ENCODE data around the gene DISP3. TPM values are rescaled to one million over a fixed set of nuclear protein-coding genes. Genes with fewer than 3 reads are reported as not detected.

DISP3 gene
- total RNA-seq, 1 experiment from 2014 or later: 2.3 TPM

DNA sequence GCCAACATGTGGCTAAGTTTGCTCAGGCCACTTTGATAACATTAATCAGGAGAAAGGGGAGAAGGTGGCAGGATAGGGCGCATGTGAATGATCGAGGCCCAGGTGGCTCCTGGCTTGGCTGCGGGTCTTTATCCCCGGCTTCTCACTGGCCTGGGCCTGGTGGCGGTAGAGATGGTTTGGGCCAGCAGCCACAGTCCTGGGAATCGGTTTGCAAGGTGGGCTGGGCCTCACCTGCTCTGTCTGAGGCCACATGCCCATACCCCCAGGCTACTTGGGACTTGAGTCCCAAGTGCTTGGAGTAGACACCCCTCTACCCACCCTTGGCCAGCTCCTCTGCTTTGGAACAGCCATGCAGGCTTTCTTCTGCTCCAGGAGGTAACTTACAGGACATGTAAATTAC is 49.7 kb upstream of the DISP3 start:
- ChIA-PET POLR2A (no interaction called here), CTCF (interaction anchor here (1.2 kb wide), 1 partner anchor 65 kb away, joined by 3 read pairs; no protein-coding TSS in a partner anchor), RAD21 (ENCODE audit: low non-redundant PET in 1 of 2, low total read pairs in 2 of 2, uncharacterized antibody in 2 of 2, unreplicated experiment in 2 of 2) (no interaction called here)
- no peaks in the 10 kb centered on the region for H3K9me2 ChIP-seq (ENCODE audit: insufficient read depth)
- H3K4me2 ChIP-seq (ENCODE audit: low read length): no peak overlapping the region
- intact Hi-C loops (cut with micrococcal nuclease): no loop called here
- TF ChIP-seq ZFX (IDR thresholded peaks at IDR 0.05): no peak
- no peak for TF ChIP-seq JUND (IDR thresholded peaks at IDR 0.05)
- TF ChIP-seq, protein P1, sequence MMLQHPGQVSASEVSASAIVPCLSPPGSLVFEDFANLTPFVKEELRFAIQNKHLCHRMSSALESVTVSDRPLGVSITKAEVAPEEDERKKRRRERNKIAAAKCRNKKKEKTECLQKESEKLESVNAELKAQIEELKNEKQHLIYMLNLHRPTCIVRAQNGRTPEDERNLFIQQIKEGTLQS (IDR thresholded peaks at IDR 0.05): no peak
- TF ChIP-seq EGR1 (IDR thresholded peaks at IDR 0.05; ENCODE audit: low read depth): no peak
- no peak for TF ChIP-seq CEBPB (IDR thresholded peaks at IDR 0.05; ENCODE audit: low read depth)
- H4K20me1 ChIP-seq (ENCODE audit: insufficient read depth): no peaks in the 10 kb centered on the region
- no peaks in the 10 kb centered on the region for H3K79me2 ChIP-seq (ENCODE audit: insufficient read depth, low read length)
- no peaks in the 10 kb centered on the region for H3K36me3 ChIP-seq (ENCODE audit: control insufficient read depth in 1 of 2, insufficient read depth in 2 of 2, low read length in 2 of 2)
- H3K9me3 ChIP-seq (ENCODE audit: control insufficient read depth in 1 of 2, insufficient read depth in 1 of 2, low read depth in 1 of 2, low read length in 2 of 2): no peaks in the 10 kb centered on the region
- no peak overlapping the region for H3K9ac ChIP-seq (ENCODE audit: low read length)
- ATAC-seq (no peak), DNase-seq (ENCODE audit: low read depth, low spot score) (no peak)
- no peaks in the 10 kb centered on the region for H3K27me3 ChIP-seq (ENCODE audit: insufficient read depth, low read length)
- no TSS peak for BruUV-seq (replicated peaks)
- H3K27ac ChIP-seq (ENCODE audit: low read depth, low read length): no peak overlapping the region
- no peak overlapping the region for H3K4me3 ChIP-seq (replicated peaks in 1 of 2; ENCODE audit: low read depth in 1 of 2, low read length in 2 of 2)
- no peak overlapping the region for H2AFZ ChIP-seq (ENCODE audit: low read depth, low read length, poor library complexity, severe bottlenecking)
- no peaks in the 10 kb centered on the region for H3K4me1 ChIP-seq (ENCODE audit: control insufficient read depth in 1 of 2, insufficient read depth in 2 of 2, low read length in 2 of 2)

DNA sequence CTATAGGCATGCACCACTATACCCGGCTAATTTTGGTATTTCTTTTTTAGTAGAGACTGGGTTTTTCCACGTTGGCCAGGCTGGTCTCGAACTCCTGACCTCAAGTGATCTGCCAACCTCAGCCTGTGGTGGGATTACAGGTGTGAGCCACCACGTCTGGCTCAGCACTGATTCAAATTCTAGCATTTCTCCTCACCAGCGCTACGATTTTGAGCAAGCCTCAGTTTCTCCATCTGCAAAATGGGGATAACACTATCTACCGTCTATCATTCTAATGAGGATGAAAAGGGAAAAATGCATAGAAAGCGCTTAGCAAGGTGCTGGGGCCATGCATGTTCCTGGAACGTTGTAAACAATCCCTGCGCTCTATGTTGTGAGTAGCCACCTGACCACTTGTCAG is 49.0 kb upstream of the DISP3 start:
- POLR2A ChIA-PET: no interaction called here
- no TSS peak for BruUV-seq (replicated peaks)
- Histone ChIP-seq H3K27ac (ENCODE audit: low read depth, low read length) (no peak overlapping the region), H2AFZ (ENCODE audit: low read depth, low read length, poor library complexity, severe bottlenecking) (no peak overlapping the region), H3K36me3 (ENCODE audit: control insufficient read depth in 1 of 2, insufficient read depth in 2 of 2, low read length in 2 of 2) (no peaks in the 10 kb centered on the region), H3K79me2 (ENCODE audit: insufficient read depth, low read length) (no peaks in the 10 kb centered on the region), H3K4me1 (ENCODE audit: control insufficient read depth in 1 of 2, insufficient read depth in 2 of 2, low read length in 2 of 2) (no peaks in the 10 kb centered on the region), H3K4me3 (replicated peaks in 1 of 2; ENCODE audit: low read depth in 1 of 2, low read length in 2 of 2) (no peak overlapping the region), H3K9ac (ENCODE audit: low read length) (no peak overlapping the region), H3K9me3 (ENCODE audit: control insufficient read depth in 1 of 2, insufficient read depth in 1 of 2, low read depth in 1 of 2, low read length in 2 of 2) (no peaks in the 10 kb centered on the region), H3K27me3 (ENCODE audit: insufficient read depth, low read length) (no peaks in the 10 kb centered on the region), H3K4me2 (ENCODE audit: low read length) (no peak overlapping the region), H4K20me1 (ENCODE audit: insufficient read depth) (no peaks in the 10 kb centered on the region), H3K9me2 (ENCODE audit: insufficient read depth) (no peaks in the 10 kb centered on the region)
- CTCF ChIA-PET: no interaction called here
- ATAC-seq (no peak), DNase-seq (ENCODE audit: low read depth, low spot score) (no peak)
- intact Hi-C loops (cut with micrococcal nuclease): no loop called here
- RAD21 ChIA-PET (ENCODE audit: low non-redundant PET in 1 of 2, low total read pairs in 2 of 2, uncharacterized antibody in 2 of 2, unreplicated experiment in 2 of 2): no interaction called here
- TF ChIP-seq, protein P1 (IDR thresholded peaks at IDR 0.05): no peak
- TF ChIP-seq EGR1 (IDR thresholded peaks at IDR 0.05; ENCODE audit: low read depth) (no peak), ELF1 (IDR thresholded peaks at IDR 0.05; ENCODE audit: borderline replicate concordance, low read depth) (no peak), JUND (IDR thresholded peaks at IDR 0.05) (no peak), YY1 (IDR thresholded peaks at IDR 0.05; ENCODE audit: extremely low read depth, insufficient replicate concordance, low read depth, low read length) (no peak), ZNF274 (IDR thresholded peaks at IDR 0.05; ENCODE audit: low read depth, low read length) (no peak), SRF (IDR thresholded peaks at IDR 0.05; ENCODE audit: low read depth) (no peak), POLR2A (IDR thresholded peaks at IDR 0.05; ENCODE audit: borderline replicate concordance, extremely low read depth, insufficient read depth, insufficient read length) (no peak), EZH2 (IDR thresholded peaks at IDR 0.05) (no peak), FOSL1 (IDR thresholded peaks at IDR 0.05; ENCODE audit: low read depth) (no peak), POLR2AphosphoS5 (IDR thresholded peaks at IDR 0.05; ENCODE audit: low read depth, low read length) (no peak), RAD21 (IDR thresholded peaks at IDR 0.05; ENCODE audit: low read depth) (no peak), TCF7L2 (IDR thresholded peaks at IDR 0.05; ENCODE audit: borderline replicate concordance, extremely low read depth, insufficient read depth, insufficient read length) (no peak)
- TF ChIP-seq, protein P2, sequence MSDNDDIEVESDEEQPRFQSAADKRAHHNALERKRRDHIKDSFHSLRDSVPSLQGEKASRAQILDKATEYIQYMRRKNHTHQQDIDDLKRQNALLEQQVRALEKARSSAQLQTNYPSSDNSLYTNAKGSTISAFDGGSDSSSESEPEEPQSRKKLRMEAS (IDR thresholded peaks at IDR 0.05): no peak
- TF ChIP-seq, protein P3, sequence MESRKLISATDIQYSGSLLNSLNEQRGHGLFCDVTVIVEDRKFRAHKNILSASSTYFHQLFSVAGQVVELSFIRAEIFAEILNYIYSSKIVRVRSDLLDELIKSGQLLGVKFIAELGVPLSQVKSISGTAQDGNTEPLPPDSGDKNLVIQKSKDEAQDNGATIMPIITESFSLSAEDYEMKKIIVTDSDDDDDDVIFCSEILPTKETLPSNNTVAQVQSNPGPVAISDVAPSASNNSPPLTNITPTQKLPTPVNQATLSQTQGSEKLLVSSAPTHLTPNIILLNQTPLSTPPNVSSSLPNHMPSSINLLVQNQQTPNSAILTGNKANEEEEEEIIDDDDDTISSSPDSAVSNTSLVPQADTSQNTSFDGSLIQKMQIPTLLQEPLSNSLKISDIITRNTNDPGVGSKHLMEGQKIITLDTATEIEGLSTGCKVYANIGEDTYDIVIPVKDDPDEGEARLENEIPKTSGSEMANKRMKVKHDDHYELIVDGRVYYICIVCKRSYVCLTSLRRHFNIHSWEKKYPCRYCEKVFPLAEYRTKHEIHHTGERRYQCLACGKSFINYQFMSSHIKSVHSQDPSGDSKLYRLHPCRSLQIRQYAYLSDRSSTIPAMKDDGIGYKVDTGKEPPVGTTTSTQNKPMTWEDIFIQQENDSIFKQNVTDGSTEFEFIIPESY (IDR thresholded peaks at IDR 0.05; ENCODE audit: extremely low read depth, insufficient replicate concordance, low read length): no peak
- TF ChIP-seq, protein P4, sequence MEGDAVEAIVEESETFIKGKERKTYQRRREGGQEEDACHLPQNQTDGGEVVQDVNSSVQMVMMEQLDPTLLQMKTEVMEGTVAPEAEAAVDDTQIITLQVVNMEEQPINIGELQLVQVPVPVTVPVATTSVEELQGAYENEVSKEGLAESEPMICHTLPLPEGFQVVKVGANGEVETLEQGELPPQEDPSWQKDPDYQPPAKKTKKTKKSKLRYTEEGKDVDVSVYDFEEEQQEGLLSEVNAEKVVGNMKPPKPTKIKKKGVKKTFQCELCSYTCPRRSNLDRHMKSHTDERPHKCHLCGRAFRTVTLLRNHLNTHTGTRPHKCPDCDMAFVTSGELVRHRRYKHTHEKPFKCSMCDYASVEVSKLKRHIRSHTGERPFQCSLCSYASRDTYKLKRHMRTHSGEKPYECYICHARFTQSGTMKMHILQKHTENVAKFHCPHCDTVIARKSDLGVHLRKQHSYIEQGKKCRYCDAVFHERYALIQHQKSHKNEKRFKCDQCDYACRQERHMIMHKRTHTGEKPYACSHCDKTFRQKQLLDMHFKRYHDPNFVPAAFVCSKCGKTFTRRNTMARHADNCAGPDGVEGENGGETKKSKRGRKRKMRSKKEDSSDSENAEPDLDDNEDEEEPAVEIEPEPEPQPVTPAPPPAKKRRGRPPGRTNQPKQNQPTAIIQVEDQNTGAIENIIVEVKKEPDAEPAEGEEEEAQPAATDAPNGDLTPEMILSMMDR (IDR thresholded peaks at IDR 0.05 in 2 of 3, conservative IDR thresholded peaks at IDR 0.05 in 1 of 3; ENCODE audit: borderline replicate concordance in 1 of 3, insufficient read depth in 1 of 3, low read depth in 2 of 3, low read length in 2 of 3): no peak

Data from HCT116 (cell line).